Measurements from ENCODE around the gene KCNMA1.

The KCNMA1 gene

GRCh38 chr10:77045085-77045484 is 592.5 kb downstream of the KCNMA1 start:
- Histone ChIP-seq H3K27ac (ENCODE audit: low read depth, low read length) (no peak overlapping the region), H3K9ac (ENCODE audit: low read length) (no peak overlapping the region), H3K36me3 (ENCODE audit: control insufficient read depth, insufficient read depth, low read length) (no peaks in the 10 kb centered on the region), H3K4me3 (ENCODE audit: low read length) (no peak overlapping the region), H3K27me3 (ENCODE audit: control insufficient read depth, insufficient read depth, low read length) (no peaks in the 10 kb centered on the region), H3K4me1 (ENCODE audit: control insufficient read depth, insufficient read depth, low read length) (no peaks in the 10 kb centered on the region)

- no peaks in the 10 kb centered on the region for H3K27me3 ChIP-seq (ENCODE audit: control insufficient read depth, insufficient read depth, low read length)
- no peak overlapping the region for H3K9ac ChIP-seq (ENCODE audit: low read length)
- no peaks in the 10 kb centered on the region for H3K4me1 ChIP-seq (ENCODE audit: control insufficient read depth, insufficient read depth, low read length)
- H3K4me3 ChIP-seq (ENCODE audit: low read length), result no peak overlapping the region
- no peaks in the 10 kb centered on the region for H3K36me3 ChIP-seq (ENCODE audit: control insufficient read depth, insufficient read depth, low read length)
- no peak overlapping the region for H3K27ac ChIP-seq (ENCODE audit: low read depth, low read length)
These were observed 594.2 kb downstream of the KCNMA1 start for GRCh38 chr10:77043420-77043763.

DNA sequence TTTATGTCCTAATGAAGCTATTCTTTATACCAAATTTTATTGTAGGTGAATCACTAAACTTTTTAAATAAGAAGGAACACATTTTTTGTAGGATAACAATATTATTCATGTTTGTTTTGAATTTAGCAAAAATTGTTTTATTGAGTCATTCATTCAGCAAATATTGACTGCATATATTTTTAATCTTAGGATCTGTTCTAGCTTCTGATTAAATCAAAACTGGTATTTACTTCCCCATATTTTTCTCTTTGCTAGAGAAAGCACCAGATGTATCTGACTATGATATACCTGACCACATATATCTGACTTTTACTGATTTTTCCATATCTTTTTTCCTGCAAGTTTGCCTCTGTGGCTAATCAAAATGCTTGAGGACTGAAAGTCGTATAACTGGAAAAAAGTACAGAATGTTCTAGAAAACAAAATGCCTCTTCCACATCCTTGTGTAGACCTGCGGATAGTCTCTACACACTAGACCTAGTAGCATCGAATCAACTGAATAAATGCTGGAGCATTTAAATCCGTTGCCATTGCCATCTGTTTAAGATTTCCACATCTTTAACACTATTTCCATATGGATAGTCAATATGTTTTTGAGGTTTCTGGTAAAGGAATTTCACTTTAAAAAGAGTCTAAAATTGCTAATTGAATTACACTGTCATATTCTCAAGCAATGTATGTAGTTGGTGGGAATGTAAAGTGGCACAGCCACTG is 594.7 kb downstream of the KCNMA1 start:
- Histone ChIP-seq H3K9ac (ENCODE audit: low read length) (no peak overlapping the region), H3K4me3 (ENCODE audit: low read length) (no peak overlapping the region), H3K4me1 (ENCODE audit: control insufficient read depth, insufficient read depth, low read length) (no peaks in the 10 kb centered on the region), H3K27ac (ENCODE audit: low read depth, low read length) (no peak overlapping the region), H3K27me3 (ENCODE audit: control insufficient read depth, insufficient read depth, low read length) (no peaks in the 10 kb centered on the region), H3K36me3 (ENCODE audit: control insufficient read depth, insufficient read depth, low read length) (peaks cover under 1% of the 10 kb centered on the region)

DNA sequence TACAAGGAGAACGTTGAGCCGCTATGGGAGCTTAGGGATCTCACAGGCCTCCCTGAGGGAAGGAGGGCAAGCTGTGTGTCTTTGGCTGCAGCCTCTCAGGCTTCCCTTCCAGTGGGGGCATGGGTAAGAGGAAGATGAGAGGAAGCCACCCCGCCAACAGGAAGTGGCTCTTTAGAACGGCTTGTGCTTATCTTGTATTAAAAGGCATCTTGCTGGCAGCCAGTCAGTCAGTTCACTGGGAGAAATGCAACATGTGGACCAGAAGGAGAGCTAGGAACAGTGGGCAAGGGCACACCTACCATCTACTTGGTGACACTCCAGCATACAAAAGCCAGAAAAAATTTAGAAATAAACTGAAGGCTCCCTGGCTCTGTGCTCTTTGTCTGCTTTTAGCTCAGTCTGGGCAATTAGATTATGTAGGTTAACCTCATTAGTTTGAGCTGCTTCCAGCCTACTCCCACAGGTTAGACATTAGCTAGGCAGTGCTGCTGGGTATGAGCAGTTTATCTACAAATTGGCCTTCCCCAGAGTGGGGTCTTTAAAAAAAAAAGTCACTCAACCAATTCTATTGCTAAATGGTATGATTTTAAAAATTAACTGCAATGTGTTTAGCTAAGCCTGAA is 595.9 kb downstream of the KCNMA1 start:
- Histone ChIP-seq H3K27ac (ENCODE audit: low read depth, low read length) (no peak overlapping the region), H3K9ac (ENCODE audit: low read length) (no peak overlapping the region), H3K4me1 (ENCODE audit: control insufficient read depth, insufficient read depth, low read length) (peaks cover 2% of the 10 kb centered on the region), H3K4me3 (ENCODE audit: low read length) (no peak overlapping the region), H3K27me3 (ENCODE audit: control insufficient read depth, insufficient read depth, low read length) (no peaks in the 10 kb centered on the region), H3K36me3 (ENCODE audit: control insufficient read depth, insufficient read depth, low read length) (peaks cover 3% of the 10 kb centered on the region)

- Histone ChIP-seq H3K9ac (ENCODE audit: low read length) (no peak overlapping the region), H3K36me3 (ENCODE audit: control insufficient read depth, insufficient read depth, low read length) (peaks cover 3% of the 10 kb centered on the region), H3K4me3 (ENCODE audit: low read length) (no peak overlapping the region), H3K27me3 (ENCODE audit: control insufficient read depth, insufficient read depth, low read length) (no peaks in the 10 kb centered on the region), H3K27ac (ENCODE audit: low read depth, low read length) (no peak overlapping the region), H3K4me1 (ENCODE audit: control insufficient read depth, insufficient read depth, low read length) (peaks cover 2% of the 10 kb centered on the region)
These were observed 599.2 kb downstream of the KCNMA1 start for GRCh38 chr10:77038407-77038806.

- Histone ChIP-seq H3K27ac (ENCODE audit: low read depth, low read length) (no peak overlapping the region), H3K36me3 (ENCODE audit: control insufficient read depth, insufficient read depth, low read length) (peaks cover 3% of the 10 kb centered on the region), H3K9ac (ENCODE audit: low read length) (no peak overlapping the region), H3K4me1 (ENCODE audit: control insufficient read depth, insufficient read depth, low read length) (peaks cover 2% of the 10 kb centered on the region), H3K27me3 (ENCODE audit: control insufficient read depth, insufficient read depth, low read length) (no peaks in the 10 kb centered on the region), H3K4me3 (ENCODE audit: low read length) (no peak overlapping the region)
These were observed 599.7 kb downstream of the KCNMA1 start for GRCh38 chr10:77037735-77038403.

- Histone ChIP-seq H3K9ac (ENCODE audit: low read length) (no peak overlapping the region), H3K36me3 (ENCODE audit: control insufficient read depth, insufficient read depth, low read length) (peaks cover 3% of the 10 kb centered on the region), H3K27ac (ENCODE audit: low read depth, low read length) (no peak overlapping the region), H3K4me3 (ENCODE audit: low read length) (no peak overlapping the region), H3K27me3 (ENCODE audit: control insufficient read depth, insufficient read depth, low read length) (no peaks in the 10 kb centered on the region), H3K4me1 (ENCODE audit: control insufficient read depth, insufficient read depth, low read length) (peaks cover 2% of the 10 kb centered on the region)
These were observed 600.4 kb downstream of the KCNMA1 start for GRCh38 chr10:77036993-77037734.

DNA sequence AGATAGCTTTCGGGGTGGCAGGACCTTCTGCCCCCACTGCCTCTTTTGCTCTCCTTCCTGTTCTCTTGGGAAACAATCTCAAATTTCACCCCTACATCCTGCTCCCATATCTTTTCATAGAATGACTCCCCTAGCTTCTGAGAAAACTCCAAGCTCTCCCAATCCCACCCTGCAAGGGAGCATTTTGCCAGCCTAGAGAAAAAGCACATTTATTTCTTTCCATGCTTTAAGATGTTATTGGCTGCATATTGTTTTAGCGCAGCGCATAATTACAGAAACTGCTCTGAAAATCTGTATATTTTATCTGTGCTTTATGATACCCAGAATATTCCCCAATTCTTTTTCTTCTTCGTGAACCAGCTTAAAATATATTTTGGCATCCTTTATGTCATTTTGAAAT is 601.3 kb downstream of the KCNMA1 start:
- Histone ChIP-seq H3K9ac (ENCODE audit: low read length) (no peak overlapping the region), H3K36me3 (ENCODE audit: control insufficient read depth, insufficient read depth, low read length) (peaks cover 3% of the 10 kb centered on the region), H3K4me1 (ENCODE audit: control insufficient read depth, insufficient read depth, low read length) (peaks cover 2% of the 10 kb centered on the region), H3K27me3 (ENCODE audit: control insufficient read depth, insufficient read depth, low read length) (no peaks in the 10 kb centered on the region), H3K27ac (ENCODE audit: low read depth, low read length) (no peak overlapping the region), H3K4me3 (ENCODE audit: low read length) (no peak overlapping the region)

DNA sequence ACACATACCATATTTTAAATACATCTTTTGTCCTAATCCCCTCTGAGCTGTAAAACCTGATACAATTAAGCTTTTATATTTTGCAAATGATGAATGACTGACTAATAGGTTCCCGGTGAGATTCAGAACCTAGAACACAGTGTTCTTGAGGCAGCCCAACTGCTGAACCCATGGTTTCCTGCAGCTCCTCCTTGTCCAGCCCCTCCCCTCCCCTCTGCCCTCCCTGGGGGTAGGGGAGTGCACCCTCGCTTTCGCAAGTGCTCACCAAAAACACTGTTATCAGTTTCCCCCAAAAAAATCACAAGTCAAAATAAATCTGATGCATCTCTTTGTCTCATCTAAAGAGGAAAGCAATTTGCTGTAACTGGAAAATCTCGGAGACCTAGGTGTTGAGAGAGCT is 602.8 kb downstream of the KCNMA1 start:
- peaks cover 3% of the 10 kb centered on the region for H3K36me3 ChIP-seq (ENCODE audit: control insufficient read depth, insufficient read depth, low read length)

GRCh38 chr10:77034240-77034639 is 603.4 kb downstream of the KCNMA1 start:
- Histone ChIP-seq H3K4me1 (ENCODE audit: control insufficient read depth, insufficient read depth, low read length) (peaks cover 2% of the 10 kb centered on the region), H3K4me3 (ENCODE audit: low read length) (no peak overlapping the region), H3K9ac (ENCODE audit: low read length) (no peak overlapping the region), H3K36me3 (ENCODE audit: control insufficient read depth, insufficient read depth, low read length) (peaks cover 3% of the 10 kb centered on the region), H3K27me3 (ENCODE audit: control insufficient read depth, insufficient read depth, low read length) (no peaks in the 10 kb centered on the region), H3K27ac (ENCODE audit: low read depth, low read length) (no peak overlapping the region)

More for the DNA sequence above, 602.8 kb downstream of the KCNMA1 start:
- Histone ChIP-seq H3K27ac (ENCODE audit: low read depth, low read length) (no peak overlapping the region), H3K4me3 (ENCODE audit: low read length) (no peak overlapping the region), H3K27me3 (ENCODE audit: control insufficient read depth, insufficient read depth, low read length) (no peaks in the 10 kb centered on the region), H3K4me1 (ENCODE audit: control insufficient read depth, insufficient read depth, low read length) (peaks cover 2% of the 10 kb centered on the region), H3K9ac (ENCODE audit: low read length) (no peak overlapping the region)

DNA sequence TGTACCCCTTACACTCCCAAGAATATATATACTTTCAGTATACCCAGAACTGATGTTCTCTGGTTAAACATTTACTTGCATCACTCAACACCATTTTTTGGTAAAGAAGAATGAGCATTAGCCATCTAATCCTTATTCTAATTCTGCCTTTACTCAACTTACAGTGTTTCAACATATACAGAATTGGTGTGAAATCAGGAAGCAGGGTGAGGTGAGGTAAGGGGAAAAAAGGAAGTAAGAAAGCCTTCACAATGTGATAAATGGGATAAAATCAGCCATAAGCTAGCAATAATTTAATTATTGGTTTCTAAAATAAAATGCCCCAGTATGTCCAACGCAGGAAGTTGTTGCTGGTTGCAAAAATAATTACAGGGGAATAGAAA is 605.4 kb downstream of the KCNMA1 start:
- Histone ChIP-seq H3K4me1 (ENCODE audit: control insufficient read depth, insufficient read depth, low read length) (peaks cover 2% of the 10 kb centered on the region), H3K36me3 (ENCODE audit: control insufficient read depth, insufficient read depth, low read length) (no peaks in the 10 kb centered on the region), H3K27ac (ENCODE audit: low read depth, low read length) (no peak overlapping the region), H3K27me3 (ENCODE audit: control insufficient read depth, insufficient read depth, low read length) (no peaks in the 10 kb centered on the region), H3K9ac (ENCODE audit: low read length) (no peak overlapping the region), H3K4me3 (ENCODE audit: low read length) (no peak overlapping the region)

DNA sequence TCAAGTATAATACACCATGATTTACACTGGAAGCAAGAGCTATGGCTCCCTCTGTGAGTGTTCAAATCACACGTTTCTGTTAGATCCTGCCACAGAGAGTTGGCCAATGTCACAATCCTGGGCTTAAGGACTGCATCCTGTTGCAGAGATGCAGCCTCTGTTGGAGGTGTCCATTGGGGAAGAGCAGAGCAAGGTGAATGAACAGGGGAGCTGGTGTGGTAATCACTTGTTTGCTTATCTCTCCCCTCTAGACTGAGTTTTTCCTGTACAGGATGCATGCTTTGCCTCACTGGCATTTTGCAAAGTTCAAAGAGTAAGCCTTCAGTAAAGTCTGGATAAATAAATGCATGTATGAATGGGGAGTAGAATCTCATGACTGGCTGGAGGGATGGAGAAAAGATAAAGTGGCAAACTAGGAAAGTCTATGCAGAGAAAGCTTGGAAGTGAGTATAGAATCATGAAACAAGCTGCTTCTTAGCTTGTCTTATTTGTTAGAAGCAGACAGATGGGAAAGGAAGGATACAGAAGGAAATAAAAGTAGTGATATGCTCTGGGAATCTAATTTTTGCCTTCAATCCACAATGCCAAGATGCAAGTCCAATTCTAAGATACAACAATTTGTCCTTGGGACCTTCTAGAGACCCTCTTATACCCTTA is 605.9 kb downstream of the KCNMA1 start:
- Histone ChIP-seq H3K4me3 (ENCODE audit: low read length) (no peak overlapping the region), H3K36me3 (ENCODE audit: control insufficient read depth, insufficient read depth, low read length) (no peaks in the 10 kb centered on the region), H3K9ac (ENCODE audit: low read length) (no peak overlapping the region), H3K4me1 (ENCODE audit: control insufficient read depth, insufficient read depth, low read length) (no peaks in the 10 kb centered on the region), H3K27me3 (ENCODE audit: control insufficient read depth, insufficient read depth, low read length) (no peaks in the 10 kb centered on the region), H3K27ac (ENCODE audit: low read depth, low read length) (no peak overlapping the region)

Measured in rectal smooth muscle tissue (tissue), 1 donor.